Measurements from ENCODE around the gene SIDT2. TPM values are rescaled to one million over a fixed set of nuclear protein-coding genes. Genes with fewer than 3 reads are reported as not detected.

Gene SIDT2
- total and polyA plus RNA-seq, 2 of the 13 experiments (the other 11 are each of a cell fraction or from before 2014, with no cell fraction given): 11.5 to 28.0 TPM

DNA sequence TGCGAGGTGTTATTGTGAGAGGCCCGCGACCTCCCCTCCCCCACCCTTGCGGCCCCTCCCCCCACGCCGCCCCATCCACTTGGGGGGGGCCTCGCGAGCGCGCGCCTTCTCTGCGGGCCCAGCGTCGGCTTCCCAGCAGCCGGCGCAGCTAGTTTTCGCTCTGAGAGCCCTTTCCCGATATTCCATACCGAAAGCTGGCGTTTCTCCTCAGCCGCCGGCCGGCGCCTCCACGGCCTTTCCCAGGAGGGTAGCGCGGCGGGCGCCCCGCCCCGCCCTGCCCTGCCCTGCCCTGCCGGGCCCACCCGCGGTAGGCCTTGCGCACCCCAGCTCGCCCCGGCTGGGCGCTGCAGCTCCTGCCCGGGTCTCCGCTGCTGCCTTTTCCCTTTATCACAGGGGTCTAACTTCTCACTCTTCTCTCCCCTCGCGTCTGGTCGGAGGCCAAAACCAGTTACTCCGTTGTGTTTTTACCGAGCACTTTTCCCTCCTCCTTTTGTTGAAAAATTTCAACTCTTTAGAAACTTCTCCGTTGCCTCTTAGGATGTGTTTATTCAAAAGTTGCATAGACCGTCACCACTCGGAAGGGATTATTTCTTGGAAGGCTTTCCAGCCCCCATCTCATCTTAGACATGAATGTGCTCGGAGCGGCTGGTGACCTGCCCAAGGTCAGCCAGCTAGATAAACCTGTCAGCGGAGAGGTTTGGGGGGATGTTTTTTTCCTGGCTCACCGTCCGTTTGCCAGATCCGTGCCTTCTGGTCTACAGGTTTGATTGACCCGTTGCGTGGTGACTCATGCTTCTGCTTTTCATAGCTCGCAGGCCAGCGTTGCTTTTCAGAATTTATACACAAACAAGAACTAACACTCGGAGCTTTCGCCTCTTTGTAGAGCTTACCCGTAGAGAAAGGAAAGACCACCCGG lies 33.8 kb upstream of the SIDT2 start (continued):
- TF ChIP-seq TCF7 (IDR thresholded peaks at IDR 0.05; ENCODE audit: low read depth) (no peak), ZNF484 (CRISPR knock-in tag; IDR thresholded peaks at IDR 0.05; ENCODE audit: borderline replicate concordance, low read depth) (no peak), ZNF619 (CRISPR knock-in tag; IDR thresholded peaks at IDR 0.05) (no peak), CBX1 (IDR thresholded peaks at IDR 0.05; ENCODE audit: low read depth) (no peak), SALL2 (CRISPR knock-in tag; IDR thresholded peaks at IDR 0.05) (no peak), ZFP37 (CRISPR knock-in tag; IDR thresholded peaks at IDR 0.05; ENCODE audit: borderline replicate concordance) (no peak), RARA (CRISPR knock-in tag; IDR thresholded peaks at IDR 0.05) (0 out of 2 replicates have a peak, but pooled peaks have one; percentile 7), ZNF766 (CRISPR knock-in tag; IDR thresholded peaks at IDR 0.05; ENCODE audit: borderline replicate concordance) (no peak; the same call in 1 of the 2 replicates), NCOA5 (CRISPR knock-in tag; IDR thresholded peaks at IDR 0.05) (no peak), ZNF543 (CRISPR knock-in tag; IDR thresholded peaks at IDR 0.05) (no peak), ZNF441 (CRISPR knock-in tag; IDR thresholded peaks at IDR 0.05; ENCODE audit: borderline replicate concordance) (no peak), ZNF790 (CRISPR knock-in tag; IDR thresholded peaks at IDR 0.05; ENCODE audit: borderline replicate concordance) (no peak), ZNF510 (CRISPR knock-in tag; IDR thresholded peaks at IDR 0.05; ENCODE audit: low read depth) (no peak), ZSCAN12 (CRISPR knock-in tag; IDR thresholded peaks at IDR 0.05) (no peak), ELF1 (CRISPR knock-in tag; IDR thresholded peaks at IDR 0.05) (no peak), POLR2AphosphoS5 (IDR thresholded peaks at IDR 0.05; ENCODE audit: low read depth, low read length) (no peak), FOSL2 (CRISPR knock-in tag; IDR thresholded peaks at IDR 0.05) (peak; percentile 92)
- TF ChIP-seq, protein P1, sequence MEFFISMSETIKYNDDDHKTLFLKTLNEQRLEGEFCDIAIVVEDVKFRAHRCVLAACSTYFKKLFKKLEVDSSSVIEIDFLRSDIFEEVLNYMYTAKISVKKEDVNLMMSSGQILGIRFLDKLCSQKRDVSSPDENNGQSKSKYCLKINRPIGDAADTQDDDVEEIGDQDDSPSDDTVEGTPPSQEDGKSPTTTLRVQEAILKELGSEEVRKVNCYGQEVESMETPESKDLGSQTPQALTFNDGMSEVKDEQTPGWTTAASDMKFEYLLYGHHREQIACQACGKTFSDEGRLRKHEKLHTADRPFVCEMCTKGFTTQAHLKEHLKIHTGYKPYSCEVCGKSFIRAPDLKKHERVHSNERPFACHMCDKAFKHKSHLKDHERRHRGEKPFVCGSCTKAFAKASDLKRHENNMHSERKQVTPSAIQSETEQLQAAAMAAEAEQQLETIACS (CRISPR knock-in tag; IDR thresholded peaks at IDR 0.05): peak; percentile 67
- TF ChIP-seq, protein P2, sequence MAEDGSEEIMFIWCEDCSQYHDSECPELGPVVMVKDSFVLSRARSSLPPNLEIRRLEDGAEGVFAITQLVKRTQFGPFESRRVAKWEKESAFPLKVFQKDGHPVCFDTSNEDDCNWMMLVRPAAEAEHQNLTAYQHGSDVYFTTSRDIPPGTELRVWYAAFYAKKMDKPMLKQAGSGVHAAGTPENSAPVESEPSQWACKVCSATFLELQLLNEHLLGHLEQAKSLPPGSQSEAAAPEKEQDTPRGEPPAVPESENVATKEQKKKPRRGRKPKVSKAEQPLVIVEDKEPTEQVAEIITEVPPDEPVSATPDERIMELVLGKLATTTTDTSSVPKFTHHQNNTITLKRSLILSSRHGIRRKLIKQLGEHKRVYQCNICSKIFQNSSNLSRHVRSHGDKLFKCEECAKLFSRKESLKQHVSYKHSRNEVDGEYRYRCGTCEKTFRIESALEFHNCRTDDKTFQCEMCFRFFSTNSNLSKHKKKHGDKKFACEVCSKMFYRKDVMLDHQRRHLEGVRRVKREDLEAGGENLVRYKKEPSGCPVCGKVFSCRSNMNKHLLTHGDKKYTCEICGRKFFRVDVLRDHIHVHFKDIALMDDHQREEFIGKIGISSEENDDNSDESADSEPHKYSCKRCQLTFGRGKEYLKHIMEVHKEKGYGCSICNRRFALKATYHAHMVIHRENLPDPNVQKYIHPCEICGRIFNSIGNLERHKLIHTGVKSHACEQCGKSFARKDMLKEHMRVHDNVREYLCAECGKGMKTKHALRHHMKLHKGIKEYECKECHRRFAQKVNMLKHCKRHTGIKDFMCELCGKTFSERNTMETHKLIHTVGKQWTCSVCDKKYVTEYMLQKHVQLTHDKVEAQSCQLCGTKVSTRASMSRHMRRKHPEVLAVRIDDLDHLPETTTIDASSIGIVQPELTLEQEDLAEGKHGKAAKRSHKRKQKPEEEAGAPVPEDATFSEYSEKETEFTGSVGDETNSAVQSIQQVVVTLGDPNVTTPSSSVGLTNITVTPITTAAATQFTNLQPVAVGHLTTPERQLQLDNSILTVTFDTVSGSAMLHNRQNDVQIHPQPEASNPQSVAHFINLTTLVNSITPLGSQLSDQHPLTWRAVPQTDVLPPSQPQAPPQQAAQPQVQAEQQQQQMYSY (CRISPR knock-in tag; IDR thresholded peaks at IDR 0.05): peak; percentile 37
- TF ChIP-seq, protein P3, sequence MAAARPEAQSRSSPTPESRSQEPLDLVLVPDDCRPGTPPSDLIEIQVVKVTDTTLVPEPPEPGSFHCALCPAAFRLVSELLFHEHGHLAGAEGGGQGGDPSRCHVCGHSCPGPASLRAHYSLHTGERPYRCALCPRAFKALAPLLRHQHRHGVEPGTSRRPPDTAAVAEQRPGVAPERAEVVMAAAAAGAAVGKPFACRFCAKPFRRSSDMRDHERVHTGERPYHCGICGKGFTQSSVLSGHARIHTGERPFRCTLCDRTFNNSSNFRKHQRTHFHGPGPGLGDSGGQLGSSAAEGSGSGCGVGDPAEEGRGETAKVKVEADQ (CRISPR knock-in tag; IDR thresholded peaks at IDR 0.05; ENCODE audit: borderline replicate concordance): no peak
- TF ChIP-seq, protein P4, sequence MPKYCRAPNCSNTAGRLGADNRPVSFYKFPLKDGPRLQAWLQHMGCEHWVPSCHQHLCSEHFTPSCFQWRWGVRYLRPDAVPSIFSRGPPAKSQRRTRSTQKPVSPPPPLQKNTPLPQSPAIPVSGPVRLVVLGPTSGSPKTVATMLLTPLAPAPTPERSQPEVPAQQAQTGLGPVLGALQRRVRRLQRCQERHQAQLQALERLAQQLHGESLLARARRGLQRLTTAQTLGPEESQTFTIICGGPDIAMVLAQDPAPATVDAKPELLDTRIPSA (CRISPR knock-in tag; IDR thresholded peaks at IDR 0.05; ENCODE audit: borderline replicate concordance): no peak
- TF ChIP-seq, protein P5, sequence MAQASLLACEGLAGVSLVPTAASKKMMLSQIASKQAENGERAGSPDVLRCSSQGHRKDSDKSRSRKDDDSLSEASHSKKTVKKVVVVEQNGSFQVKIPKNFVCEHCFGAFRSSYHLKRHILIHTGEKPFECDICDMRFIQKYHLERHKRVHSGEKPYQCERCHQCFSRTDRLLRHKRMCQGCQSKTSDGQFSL (CRISPR knock-in tag; IDR thresholded peaks at IDR 0.05): peak; percentile 96

Measured in HepG2 (cell line).